Measurements from ENCODE around the gene TNFRSF25.

TNFRSF25 gene

GRCh38 chr1:6419804-6420453 lies 46.0 kb downstream of the TNFRSF25 start, which contains the start of gene HES2:
Gene HES2 (minus strand): TSS chr1:6419919. CDS start chr1:6419820, 99 bp downstream.
- DNase-seq (ENCODE audit: low read depth in 2 of 3, low spot score in 1 of 3), result no peak

GRCh38 chr1:6419397-6419803 lies 46.6 kb downstream of the TNFRSF25 start:
- no peak for DNase-seq (ENCODE audit: low read depth in 2 of 3, low spot score in 1 of 3)

- no peak for DNase-seq (ENCODE audit: low read depth in 2 of 3, low spot score in 1 of 3)
These were observed 47.1 kb downstream of the TNFRSF25 start for GRCh38 chr1:6418668-6419396.

GRCh38 chr1:6417961-6418667 lies 47.9 kb downstream of the TNFRSF25 start:
- no peak for DNase-seq (ENCODE audit: low read depth in 2 of 3, low spot score in 1 of 3)

GRCh38 chr1:6416906-6417305 lies 49.1 kb downstream of the TNFRSF25 start:
- no peak for DNase-seq (ENCODE audit: low read depth in 2 of 3, low spot score in 1 of 3)

GRCh38 chr1:6416295-6416656 lies 49.7 kb downstream of the TNFRSF25 start:
- no peak for DNase-seq (ENCODE audit: low read depth in 2 of 3, low spot score in 1 of 3)

GRCh38 chr1:6414881-6415626 lies 50.9 kb downstream of the TNFRSF25 start:
- no peak for DNase-seq (ENCODE audit: low read depth in 2 of 3, low spot score in 1 of 3)

GRCh38 chr1:6414443-6414844 lies 51.5 kb downstream of the TNFRSF25 start:
- peak in 1 of 3 donors; percentile 43 for DNase-seq (ENCODE audit: low read depth in 2 of 3, low spot score in 1 of 3)

GRCh38 chr1:6412896-6413295 lies 53.1 kb downstream of the TNFRSF25 start:
- no peak for DNase-seq (ENCODE audit: low read depth in 2 of 3, low spot score in 1 of 3)

Measured in stimulated activated CD4-positive, alpha-beta T cell treated with anti-CD3 and anti-CD28 coated beads, Interleukin-12 subunit alpha, Interleukin-12 subunit beta, amount 100 ng/mL, for 48 hours (primary cell).